Activated CD8-positive, alpha-beta T cell treated with anti-CD3 and anti-CD28 coated beads for 36 hours (primary cell): ENCODE data around the gene OGFR. TPM values are rescaled to one million over a fixed set of nuclear protein-coding genes. Genes with fewer than 3 reads are reported as not detected.

Source experiments
- ATAC-seq: fragments of 200-7000 bp; cut with Tn5 transposase; one replicate; pipeline ENCODE4 v1.10.0; 2021; ENCODE audit warnings: mild to moderate bottlenecking, moderate library complexity
- CTCF ChIA-PET: fragments of 350-600 bp; sonication (Branson Sonifier 250); formaldehyde crosslinking; loops from one replicate; lab custom pipeline; 2021; ENCODE audit warnings: antibody characterized with exemption; lab: Charles Lee
- POLR2A ChIA-PET: fragments of 350-600 bp; sonication (Branson Sonifier 250); formaldehyde crosslinking; loops from one replicate; lab custom pipeline; 2021; ENCODE audit warnings: antibody characterized with exemption; lab: Charles Lee
- DNase-seq: peaks from one replicate; pipeline ENCODE4 v3.0.0-alpha.2; 2020
- H3K27ac Mint-ChIP-seq: one replicate; pipeline ENCODE4 v1.8.0; 2021; ENCODE audit warnings: mild to moderate bottlenecking, mixed read lengths
- H3K27me3 Mint-ChIP-seq: one replicate; pipeline ENCODE4 v1.8.0; 2021; ENCODE audit warnings: mixed read lengths
- H3K36me3 Mint-ChIP-seq: one replicate; pipeline ENCODE4 v1.8.0; 2021; ENCODE audit warnings: low read depth, mixed read lengths
- H3K4me1 Mint-ChIP-seq: one replicate; pipeline ENCODE4 v1.8.0; 2021; ENCODE audit warnings: low read depth, mixed read lengths
- H3K4me3 Mint-ChIP-seq: one replicate; pipeline ENCODE4 v1.8.0; 2021; ENCODE audit warnings: mild to moderate bottlenecking, moderate library complexity, mixed read lengths
- H3K9me3 Mint-ChIP-seq: one replicate; pipeline ENCODE4 v1.8.0; 2021; ENCODE audit warnings: mixed read lengths
- CTCF ChIP-seq: fragments of 200-600 bp; IDR thresholded peaks from one replicate; pipeline ENCODE4 v1.8.0; 2022; ENCODE audit warnings: antibody characterized with exemption, mild to moderate bottlenecking
- intact Hi-C: fragments of 100-400 bp; cut with micrococcal nuclease; formaldehyde crosslinking; loops from one replicate; pipeline ENCODE4 v1.10.0; 2022
- total RNA-seq, 2 experiments: library from RNA; stranded (reverse); gene quantifications; one replicate each; pipeline ENCODE4 v1.2.3, GENCODE V29; 2021

The OGFR gene
- total RNA-seq, 2 experiments from 2014 or later: 53.6 to 55.2 TPM

- Mint-ChIP-seq H3K27me3 (no peaks in the 10 kb centered on the region), H3K9me3 (no peaks in the 10 kb centered on the region), H3K27ac (no peak overlapping the region), H3K36me3 (no peaks in the 10 kb centered on the region), H3K4me1 (no peaks in the 10 kb centered on the region), H3K4me3 (no peak overlapping the region)
- DNase-seq (no peak), ATAC-seq (no peak)
- TF ChIP-seq CTCF: no peak
- CTCF ChIA-PET: no interaction called here
- intact Hi-C loops: no loop called here
- POLR2A ChIA-PET: no interaction called here
Measured at GRCh38 chr20:62830251-62830650, 25.6 kb downstream of the OGFR start.

GRCh38 chr20:62830821-62831220 is 26.2 kb downstream of the OGFR start:
- no peak overlapping the region for H3K4me3 Mint-ChIP-seq
- H3K36me3 Mint-ChIP-seq: no peaks in the 10 kb centered on the region
- no peak for ATAC-seq
- TF ChIP-seq CTCF: no peak
- H3K27ac Mint-ChIP-seq: no peak overlapping the region
- H3K27me3 Mint-ChIP-seq: peaks cover 4% of the 10 kb centered on the region
- H3K4me1 Mint-ChIP-seq: no peaks in the 10 kb centered on the region
- H3K9me3 Mint-ChIP-seq: no peaks in the 10 kb centered on the region
- ChIA-PET CTCF (no interaction called here), POLR2A (no interaction called here)
- intact Hi-C loops: no loop called here
- DNase-seq: no peak

- no peak for ATAC-seq
- intact Hi-C loops: no loop called here
- no peaks in the 10 kb centered on the region for H3K36me3 Mint-ChIP-seq
- no peak overlapping the region for H3K27ac Mint-ChIP-seq
- ChIA-PET CTCF (interaction anchor here (1.2 to 1.9 kb wide), 2 partner anchors 11 to 16 kb away, joined by 3 to 5 read pairs; no protein-coding TSS in a partner anchor), POLR2A (no interaction called here)
- no peaks in the 10 kb centered on the region for H3K9me3 Mint-ChIP-seq
- no peaks in the 10 kb centered on the region for H3K4me1 Mint-ChIP-seq
- no peak for TF ChIP-seq CTCF
- DNase-seq: no peak
- H3K4me3 Mint-ChIP-seq: no peak overlapping the region
- H3K27me3 Mint-ChIP-seq: peaks cover 4% of the 10 kb centered on the region
Measured at GRCh38 chr20:62831361-62831788, 26.7 kb downstream of the OGFR start.

GRCh38 chr20:62831854-62832211 is 27.2 kb downstream of the OGFR start:
- intact Hi-C loops: no loop called here
- Mint-ChIP-seq H3K36me3 (no peaks in the 10 kb centered on the region), H3K9me3 (no peaks in the 10 kb centered on the region), H3K27ac (no peak overlapping the region), H3K4me1 (no peaks in the 10 kb centered on the region), H3K27me3 (peaks cover 4% of the 10 kb centered on the region), H3K4me3 (no peak overlapping the region)
- ChIA-PET CTCF (interaction anchor here (1.2 to 1.9 kb wide), 2 partner anchors 10 to 15 kb away, joined by 3 to 5 read pairs; no protein-coding TSS in a partner anchor), POLR2A (no interaction called here)
- no peak for TF ChIP-seq CTCF
- ATAC-seq (no peak), DNase-seq (no peak)

- no peak for ATAC-seq
- no peaks in the 10 kb centered on the region for H3K9me3 Mint-ChIP-seq
- ChIA-PET POLR2A (no interaction called here), CTCF (interaction anchor here (1.2 to 1.9 kb wide), 2 partner anchors 10 to 15 kb away, joined by 3 to 5 read pairs; no protein-coding TSS in a partner anchor)
- no peak overlapping the region for H3K27ac Mint-ChIP-seq
- intact Hi-C loops: no loop called here
- H3K4me1 Mint-ChIP-seq: no peaks in the 10 kb centered on the region
- H3K4me3 Mint-ChIP-seq: no peak overlapping the region
- TF ChIP-seq CTCF: no peak
- H3K36me3 Mint-ChIP-seq: no peaks in the 10 kb centered on the region
- H3K27me3 Mint-ChIP-seq: peaks cover 4% of the 10 kb centered on the region
- DNase-seq: no peak
Measured at GRCh38 chr20:62832212-62832922, 27.7 kb downstream of the OGFR start.
